Uterus (tissue), 2 donors: ENCODE measurements around the gene PUS1.
"Not testable (repeated sequence)": the region's sequence is repeated elsewhere in the genome, so short reads cannot be mapped to it uniquely, and the experiment has no call there.

Experiments
- CTCF ChIP-seq, 4 experiments: fragments of 200-600 bp in 2 of 4; fragments of 450-650 bp in 2 of 4; sonication (generic) in 2 of 4; IDR thresholded peaks; one replicate each; pipeline ENCODE4 v1.5.1; 2016 to 2019; ENCODE audit warnings: antibody characterized with exemption in 4 of 4, mild to moderate bottlenecking in 2 of 4, moderate library complexity in 1 of 4
- POLR2A ChIP-seq, 2 donors: fragments of 450-650 bp; IDR thresholded peaks; one replicate each; pipeline ENCODE4 v1.6.1; 2016; ENCODE audit warnings: antibody characterized with exemption in 2 of 2, mild to moderate bottlenecking in 1 of 2, moderate library complexity in 1 of 2

DNA sequence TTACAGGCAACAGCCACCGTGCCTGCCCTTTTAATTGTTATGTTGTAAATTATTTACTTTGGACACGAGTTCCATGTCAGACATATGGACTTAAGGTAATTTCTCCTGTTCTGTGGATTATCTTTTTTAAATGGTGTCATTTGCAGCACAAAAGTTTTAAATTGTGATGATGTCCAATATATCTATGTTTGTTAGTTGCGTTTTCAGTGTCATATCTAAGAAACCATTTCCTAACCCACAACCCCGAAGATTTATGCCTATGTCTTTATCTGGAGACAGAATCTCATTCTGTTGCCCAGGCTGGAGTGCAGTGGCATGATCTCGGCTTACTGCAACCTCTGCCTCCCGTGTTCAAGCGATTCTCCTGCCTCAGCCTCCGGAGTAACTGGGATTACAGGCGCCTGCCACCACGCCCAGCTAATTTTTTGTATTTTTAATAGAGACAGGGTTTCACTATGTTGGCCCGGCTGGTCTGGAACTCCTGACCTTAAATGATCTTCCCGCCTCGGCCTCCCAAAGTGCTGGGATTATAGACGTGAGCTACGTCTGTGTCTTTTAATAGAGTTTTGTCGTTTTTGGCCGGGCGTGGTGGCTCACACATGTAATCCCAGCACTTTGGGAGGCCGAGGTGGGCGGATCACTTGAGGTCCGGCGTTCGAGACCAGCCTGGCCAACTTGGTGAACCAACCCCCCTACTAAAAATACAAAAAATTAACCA lies 19.8 kb downstream of the PUS1 start:
- TF ChIP-seq CTCF, POLR2A (IDR thresholded peaks at IDR 0.05): not testable (repeated sequence)
